Ishikawa (cell line): ENCODE measurements around the gene LSAMP.

Experiments
- CREB1 ChIP-seq: IDR thresholded peaks from 2 replicates; pipeline ENCODE4 v1.6.1; 2012; ENCODE audit warnings: low read depth
- EP300 ChIP-seq: IDR thresholded peaks from 2 replicates; pipeline ENCODE4 v1.6.1; 2012; ENCODE audit warnings: borderline replicate concordance
- RAD21 ChIP-seq: IDR thresholded peaks from 2 replicates; pipeline ENCODE4 v1.6.1; 2012; ENCODE audit warnings: low read depth
- TAF1 ChIP-seq: IDR thresholded peaks from 2 replicates; pipeline ENCODE4 v1.6.1; 2012; ENCODE audit warnings: low read depth, mild to moderate bottlenecking

DNA sequence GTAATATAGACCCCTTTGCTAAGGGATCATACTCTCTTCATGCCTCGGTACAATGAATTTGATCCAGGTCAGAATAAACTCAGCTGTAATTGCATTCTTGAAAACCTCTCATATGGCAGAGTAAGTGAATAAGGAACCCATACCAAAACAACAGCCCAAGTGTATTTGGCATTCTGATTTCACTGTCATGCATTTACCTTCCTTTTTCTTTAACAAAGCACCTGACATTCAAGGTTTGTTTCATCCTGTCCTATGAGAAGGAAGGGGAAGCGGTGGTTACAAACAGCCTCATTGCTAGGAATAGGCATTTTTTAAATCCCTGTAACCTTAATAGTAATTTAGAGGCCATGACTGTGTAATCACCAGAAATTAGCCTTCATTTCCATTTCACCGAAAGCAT is 97.1 kb downstream of the LSAMP start:
- TF ChIP-seq TAF1: no peak
- no peak for TF ChIP-seq EP300
- no peak for TF ChIP-seq RAD21
- no peak for TF ChIP-seq CREB1
